A549 (cell line): ENCODE results near the gene XAB2. TPM values are rescaled to one million over a fixed set of nuclear protein-coding genes. Genes with fewer than 3 reads are reported as not detected.

ENCODE experiments used
- ATAC-seq, 2 experiments: fragments of 200-7000 bp in 1 of 2; fragments of >200 bp in 1 of 2; cut with Nextera tagmentation in 1 of 2; cut with Tn5 transposase in 1 of 2; 3 replicates each; pipeline versions ENCODE4 v1.8.0 to v1.9.1; 2018 to 2020; ENCODE audit warnings: mild to moderate bottlenecking in 1 of 2, moderate library complexity in 1 of 2
- CTCF ChIA-PET: fragments of 300-600 bp; sonication (Branson Sonifier 250); formaldehyde crosslinking; extraction: SDS; loops from one replicate; lab custom pipeline; 2021; ENCODE audit warnings: antibody characterized with exemption, inconsistent platforms; lab: Yijun Ruan, JAX
- POLR2A ChIA-PET: fragments of 350-600 bp; formaldehyde crosslinking; extraction: SDS; loops from one replicate; lab custom pipeline; 2021; ENCODE audit warnings: antibody characterized with exemption, inconsistent platforms; lab: Yijun Ruan, JAX
- DNase-seq, 2 experiments: peaks; one replicate each; pipeline versions ENCODE4 v3.0.0 to v3.0.0-alpha.2; 2011 to 2016; ENCODE audit warnings: low read depth in 1 of 2, low spot score in 1 of 2
- FAIRE-seq: peaks from 2 replicates; lab custom pipeline; 2011; peaks lifted over from hg19 to GRCh38; lab: Jason Lieb, UNC
- H3K27ac ChIP-seq, 2 experiments: fragments of >200 bp; sonication (Bioruptor Twin); formaldehyde crosslinking; 3 replicates each; pipeline ENCODE4 v1.5.1; 2016 to 2017
- H3K4me1 ChIP-seq: fragments of >200 bp; sonication (Bioruptor Twin); formaldehyde crosslinking; 3 replicates; pipeline ENCODE4 v1.6.1; 2016
- H3K4me2 ChIP-seq: fragments of >200 bp; sonication (Bioruptor Twin); formaldehyde crosslinking; 3 replicates; pipeline ENCODE4 v1.6.1; 2016
- H3K4me3 ChIP-seq: fragments of >200 bp; sonication (Bioruptor Twin); formaldehyde crosslinking; 3 replicates; pipeline ENCODE4 v1.5.1; 2016
- H3K9me3 ChIP-seq: fragments of >200 bp; sonication (Bioruptor Twin); formaldehyde crosslinking; 3 replicates; pipeline ENCODE4 v1.6.1; 2016
- ATOH8 ChIP-seq: fragments of 250-450 bp; sonication (Bioruptor Pico); IDR thresholded peaks from 2 replicates; pipeline ENCODE4 v1.5.0; 2020; ENCODE audit warnings: low read depth, mild to moderate bottlenecking, moderate library complexity
- CEBPB ChIP-seq, 2 experiments: fragments of >200 bp in 1 of 2; sonication (Bioruptor Twin) in 1 of 2; formaldehyde crosslinking in 1 of 2; IDR thresholded peaks; 2 replicates each; pipeline ENCODE4 v1.6.1; 2012 to 2016
- CHD4 ChIP-seq: fragments of 200-600 bp; sonication (generic); IDR thresholded peaks from 2 replicates; pipeline ENCODE4 v1.6.1; 2016; ENCODE audit warnings: antibody characterized with exemption, mild to moderate bottlenecking, borderline replicate concordance
- EHMT2 ChIP-seq: fragments of 200-600 bp; sonication (generic); IDR thresholded peaks from 2 replicates; pipeline ENCODE4 v1.6.1; 2016; ENCODE audit warnings: antibody characterized with exemption, low read depth, mild to moderate bottlenecking, moderate library complexity
- EP300 ChIP-seq, 2 experiments: fragments of >200 bp; sonication (Bioruptor Twin); formaldehyde crosslinking; IDR thresholded peaks; 2 replicates in 1 of 2; 3 replicates in 1 of 2; pipeline ENCODE4 v1.6.1; 2016 to 2017
- GATA3 ChIP-seq: IDR thresholded peaks from 2 replicates; pipeline ENCODE4 v1.6.1; 2012; ENCODE audit warnings: borderline replicate concordance
- HOXB13 ChIP-seq: fragments of 250-450 bp; sonication (Bioruptor Pico); IDR thresholded peaks from 2 replicates; pipeline ENCODE4 v1.5.0; 2020; ENCODE audit warnings: low read depth, mild to moderate bottlenecking, moderate library complexity
- JUN ChIP-seq, 2 experiments: fragments of >200 bp; sonication (Bioruptor Twin); formaldehyde crosslinking; IDR thresholded peaks; 2 replicates in 1 of 2; 3 replicates in 1 of 2; pipeline ENCODE4 v1.6.1; 2016 to 2017
- KDM1A ChIP-seq: fragments of 200-600 bp; sonication (generic); IDR thresholded peaks from 2 replicates; pipeline ENCODE4 v1.6.1; 2016; ENCODE audit warnings: low read depth, mild to moderate bottlenecking
- MAFK ChIP-seq: fragments of 450-650 bp; IDR thresholded peaks from 2 replicates; pipeline ENCODE4 v1.6.1; 2014; ENCODE audit not compliant: partially characterized antibody
- NFE2L2 ChIP-seq: fragments of 150-350 bp; conservative IDR thresholded peaks from 2 replicates; pipeline ENCODE4 v1.6.1; 2014; ENCODE audit warnings: low read length
- PHF8 ChIP-seq: fragments of 200-600 bp; sonication (generic); IDR thresholded peaks from 2 replicates; pipeline ENCODE4 v1.6.1; 2016; ENCODE audit warnings: low read depth, mild to moderate bottlenecking, antibody characterized with exemption, moderate library complexity, borderline replicate concordance
- SREBF2 ChIP-seq: fragments of 450-650 bp; IDR thresholded peaks from 2 replicates; pipeline ENCODE4 v1.6.1; 2014; ENCODE audit warnings: mild to moderate bottlenecking, moderate library complexity
- TFCP2L1 ChIP-seq: fragments of 250-450 bp; sonication (Bioruptor Pico); IDR thresholded peaks from 2 replicates; pipeline ENCODE4 v1.5.0; 2021; ENCODE audit warnings: mild to moderate bottlenecking
- TP53 ChIP-seq: fragments of 250-450 bp; sonication (Bioruptor Pico); IDR thresholded peaks from 2 replicates; pipeline ENCODE4 v1.5.0; 2021; ENCODE audit warnings: mild to moderate bottlenecking, moderate library complexity
- ZSCAN20 ChIP-seq: fragments of 250-450 bp; sonication (Bioruptor Pico); IDR thresholded peaks from 2 replicates; pipeline ENCODE4 v1.8.0; 2022; ENCODE audit warnings: mild to moderate bottlenecking, moderate library complexity
- WGBS: methylation state at CpG from one replicate; pipeline ENCODE4 v1.1.6; 2017; ENCODE audit errors: missing lambda C conversion rate; 5-methylcytosine and 5-hydroxymethylcytosine counted together
- polyA plus RNA-seq, 4 experiments: library from polyadenylated mRNA; depleted of rRNA in 3 of 4; stranded (reverse); fragments of >200 nt; fragmentation: RNase III in 1 of 4; extraction: RNeasy Plus Mini Kit Qiagen cat#74134 plus additional on column Dnase treatment in 1 of 4; gene quantifications; 2 replicates in 3 of 4; 3 replicates in 1 of 4; pipeline ENCODE4 v1.2.3, GENCODE V29; 2011 to 2017
- TF ChIP-seq, protein P1 (sequence below): fragments of 200-600 bp; sonication (generic); IDR thresholded peaks from 2 replicates; pipeline ENCODE4 v1.6.1; 2016; ENCODE audit warnings: antibody characterized with exemption, mild to moderate bottlenecking, moderate library complexity

XAB2 gene
- polyA plus RNA-seq, 2 of the 4 experiments (the other 2 are of a cell fraction) = 15.0 to 21.2 TPM

- ChIA-PET POLR2A (no interaction called here), CTCF (interaction anchor here (1.1 kb wide), 1 partner anchor 47 kb away, joined by 3 read pairs; no protein-coding TSS in a partner anchor)
- Histone ChIP-seq H3K9me3 (no peaks in the 10 kb centered on the region), H3K27ac (no peak overlapping the region), H3K4me1 (no peaks in the 10 kb centered on the region), H3K4me2 (no peak overlapping the region), H3K4me3 (no peak overlapping the region)
- ATAC-seq (no peak), FAIRE-seq (no peak), DNase-seq (no peak)
- no peak for TF ChIP-seq TFCP2L1 (CRISPR knock-in tag)
- TF ChIP-seq PHF8 = no peak
- TF ChIP-seq TP53 = no peak
- no peak for TF ChIP-seq EHMT2
- TF ChIP-seq GATA3 = no peak
- no peak for TF ChIP-seq SREBF2
- no peak for TF ChIP-seq ZSCAN20 (CRISPR knock-in tag)
- no peak for TF ChIP-seq CEBPB (IDR thresholded peaks at IDR 0.05)
- 90% methylated on average over 22 of the region's 59 CpGs for WGBS
Measured at GRCh38 chr19:7614859-7615741, 14.2 kb downstream of the XAB2 start.

GRCh38 chr19:7612282-7613274 lies 16.8 kb downstream of the XAB2 start:
- no peaks in the 10 kb centered on the region for H3K9me3 ChIP-seq
- DNase-seq (no peak), FAIRE-seq (no peak), ATAC-seq (no peak)
- no peak overlapping the region for H3K4me2 ChIP-seq
- no peak overlapping the region for H3K4me3 ChIP-seq
- no peak for TF ChIP-seq SREBF2
- TF ChIP-seq TFCP2L1 (CRISPR knock-in tag) = no peak
- no peak for TF ChIP-seq CHD4
- no peak for TF ChIP-seq HOXB13 (CRISPR knock-in tag)
- TF ChIP-seq KDM1A = no peak
- no peak for TF ChIP-seq ATOH8 (CRISPR knock-in tag)
- no peak for TF ChIP-seq MAFK
- no peaks in the 10 kb centered on the region for H3K4me1 ChIP-seq
- WGBS = 90% methylated on average over 25 of the region's 81 CpGs
- H3K27ac ChIP-seq = no peak overlapping the region
- ChIA-PET CTCF (no interaction called here), POLR2A (no interaction called here)

GRCh38 chr19:7611541-7612279 lies 17.6 kb downstream of the XAB2 start:
- WGBS = 94% methylated on average over 15 of the region's 41 CpGs
- H3K9me3 ChIP-seq = no peaks in the 10 kb centered on the region
- POLR2A ChIA-PET = no interaction called here
- H3K27ac ChIP-seq = no peak overlapping the region
- H3K4me3 ChIP-seq = no peak overlapping the region
- no peaks in the 10 kb centered on the region for H3K4me1 ChIP-seq
- CTCF ChIA-PET = interaction anchor here (0.6 kb wide), 1 partner anchor 69 kb away, joined by 4 read pairs; the partner anchor contains the start of gene TRAPPC5
- ATAC-seq (no peak), FAIRE-seq (no peak), DNase-seq (no peak)
- no peak overlapping the region for H3K4me2 ChIP-seq
- TF ChIP-seq JUN (IDR thresholded peaks at IDR 0.05) (no peak), SREBF2 (no peak), NFE2L2 (no peak), EP300 (IDR thresholded peaks at IDR 0.05) (no peak)
- TF ChIP-seq, protein P1, sequence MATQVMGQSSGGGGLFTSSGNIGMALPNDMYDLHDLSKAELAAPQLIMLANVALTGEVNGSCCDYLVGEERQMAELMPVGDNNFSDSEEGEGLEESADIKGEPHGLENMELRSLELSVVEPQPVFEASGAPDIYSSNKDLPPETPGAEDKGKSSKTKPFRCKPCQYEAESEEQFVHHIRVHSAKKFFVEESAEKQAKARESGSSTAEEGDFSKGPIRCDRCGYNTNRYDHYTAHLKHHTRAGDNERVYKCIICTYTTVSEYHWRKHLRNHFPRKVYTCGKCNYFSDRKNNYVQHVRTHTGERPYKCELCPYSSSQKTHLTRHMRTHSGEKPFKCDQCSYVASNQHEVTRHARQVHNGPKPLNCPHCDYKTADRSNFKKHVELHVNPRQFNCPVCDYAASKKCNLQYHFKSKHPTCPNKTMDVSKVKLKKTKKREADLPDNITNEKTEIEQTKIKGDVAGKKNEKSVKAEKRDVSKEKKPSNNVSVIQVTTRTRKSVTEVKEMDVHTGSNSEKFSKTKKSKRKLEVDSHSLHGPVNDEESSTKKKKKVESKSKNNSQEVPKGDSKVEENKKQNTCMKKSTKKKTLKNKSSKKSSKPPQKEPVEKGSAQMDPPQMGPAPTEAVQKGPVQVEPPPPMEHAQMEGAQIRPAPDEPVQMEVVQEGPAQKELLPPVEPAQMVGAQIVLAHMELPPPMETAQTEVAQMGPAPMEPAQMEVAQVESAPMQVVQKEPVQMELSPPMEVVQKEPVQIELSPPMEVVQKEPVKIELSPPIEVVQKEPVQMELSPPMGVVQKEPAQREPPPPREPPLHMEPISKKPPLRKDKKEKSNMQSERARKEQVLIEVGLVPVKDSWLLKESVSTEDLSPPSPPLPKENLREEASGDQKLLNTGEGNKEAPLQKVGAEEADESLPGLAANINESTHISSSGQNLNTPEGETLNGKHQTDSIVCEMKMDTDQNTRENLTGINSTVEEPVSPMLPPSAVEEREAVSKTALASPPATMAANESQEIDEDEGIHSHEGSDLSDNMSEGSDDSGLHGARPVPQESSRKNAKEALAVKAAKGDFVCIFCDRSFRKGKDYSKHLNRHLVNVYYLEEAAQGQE = peak; percentile 70
